ENCODE measurements around the gene RAX2.

The RAX2 gene

DNA sequence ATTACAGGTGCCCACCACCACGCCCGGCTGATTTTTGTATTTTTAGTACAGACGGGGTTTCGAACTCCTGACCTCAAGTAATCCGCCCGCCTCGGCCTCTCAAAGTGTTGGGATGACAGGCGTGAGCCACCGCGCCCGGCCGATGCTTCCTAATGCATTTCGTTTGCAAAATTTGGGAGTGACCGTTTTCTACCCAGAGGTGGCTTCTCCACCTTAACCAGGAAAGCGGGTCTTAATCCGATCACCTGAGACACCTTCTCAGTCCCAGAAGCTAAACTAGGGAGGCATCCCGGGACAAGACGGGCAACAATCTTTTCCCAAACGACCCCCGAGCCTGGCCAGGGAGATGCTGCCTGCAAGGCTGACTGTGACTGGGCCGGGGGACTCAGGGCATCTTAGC lies 29.0 kb upstream of the RAX2 start:
- no peak for DNase-seq

- no peak for DNase-seq
Observed at GRCh38 chr19:3798137-3798536, 26.1 kb upstream of the RAX2 start.

DNA sequence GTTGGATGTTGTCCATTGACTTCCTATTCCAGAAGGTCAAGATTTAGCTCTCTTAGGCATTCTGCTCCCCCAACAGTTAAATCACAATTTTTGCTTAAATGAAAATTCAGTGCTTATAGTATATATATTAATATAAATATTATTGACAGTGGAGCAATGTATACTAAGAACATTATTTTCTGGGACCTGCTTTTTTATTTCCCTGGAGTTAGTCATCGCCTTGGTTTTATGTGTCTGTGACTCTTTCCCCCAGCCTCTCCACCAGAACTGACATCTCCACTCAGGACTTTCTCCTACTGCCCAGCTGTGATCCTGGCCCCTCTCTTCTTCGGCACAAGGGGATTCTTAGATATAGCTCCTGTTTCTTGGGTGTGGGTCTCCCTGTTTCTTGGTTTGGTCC lies 24.3 kb upstream of the RAX2 start:
- no peak for DNase-seq

DNA sequence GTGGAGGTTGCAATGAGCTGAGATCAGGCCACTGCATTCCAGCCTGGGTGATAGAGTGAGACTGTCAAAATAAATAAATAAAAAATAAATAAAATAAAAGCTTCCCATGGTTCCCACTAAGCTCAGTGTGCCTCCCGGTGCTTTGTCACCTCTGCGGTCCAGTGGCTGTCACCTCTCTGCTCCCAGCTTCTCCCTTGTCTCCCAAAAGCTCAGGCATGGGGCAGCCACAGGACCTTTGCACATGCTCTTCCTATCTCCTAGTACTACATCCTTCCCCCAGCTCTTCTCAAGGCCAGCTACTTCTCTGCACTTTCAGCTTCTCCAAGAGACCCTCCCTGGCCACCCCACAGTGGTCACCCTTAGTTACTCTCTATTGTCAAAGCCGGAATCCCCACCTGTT lies 21.8 kb upstream of the RAX2 start:
- no peak for DNase-seq

GRCh38 chr19:3792114-3792513 lies 20.1 kb upstream of the RAX2 start:
- no peak for DNase-seq

DNA sequence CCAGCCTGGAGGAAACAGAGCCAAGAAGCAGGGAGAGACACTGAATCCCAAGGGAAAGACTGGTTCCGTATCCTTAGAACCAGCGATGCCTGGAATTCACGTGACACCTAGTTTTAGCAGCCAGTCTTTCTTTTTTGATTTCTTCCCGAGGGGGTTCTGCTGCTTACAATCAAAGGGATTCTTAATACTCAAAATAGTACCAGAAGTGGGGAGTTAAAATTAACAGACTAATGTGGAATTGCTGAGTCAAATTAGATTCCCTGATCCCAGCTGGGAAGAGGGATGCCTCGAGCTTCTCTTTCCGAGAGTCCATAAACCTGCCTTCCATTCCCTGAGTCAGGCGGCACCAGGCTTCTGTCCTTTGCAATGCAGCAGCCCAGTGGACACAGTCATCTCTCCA lies 18.9 kb upstream of the RAX2 start:
- DNase-seq, result no peak

DNA sequence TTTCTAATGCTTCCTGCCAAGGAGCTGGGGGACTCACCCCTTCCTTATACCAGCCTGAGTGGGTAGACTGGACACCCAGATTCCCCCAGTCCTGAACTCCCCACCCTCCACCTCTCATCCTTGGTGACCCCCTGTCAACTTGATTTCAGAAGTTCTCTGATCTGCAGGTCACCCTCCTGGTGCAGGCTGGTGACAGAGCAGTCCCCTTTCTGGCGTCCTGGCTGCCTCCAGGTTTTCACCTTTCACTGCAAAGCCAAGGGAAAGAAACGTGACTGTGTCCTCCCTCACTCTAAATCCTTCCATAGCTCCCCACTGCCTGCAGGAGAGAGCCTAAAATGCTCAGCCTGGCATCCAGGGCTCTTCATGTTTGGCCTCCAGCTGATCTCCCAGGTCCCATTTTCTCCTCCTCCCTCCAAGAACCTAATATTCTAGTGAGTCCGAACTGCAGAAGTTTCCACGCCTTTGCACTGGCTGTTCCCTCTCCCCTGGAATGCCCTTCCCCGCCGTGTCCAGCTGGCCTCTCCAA lies 18.2 kb upstream of the RAX2 start:
- no peak for DNase-seq

- DNase-seq, result no peak
Observed at GRCh38 chr19:3788996-3789778, 17.2 kb upstream of the RAX2 start.

DNA sequence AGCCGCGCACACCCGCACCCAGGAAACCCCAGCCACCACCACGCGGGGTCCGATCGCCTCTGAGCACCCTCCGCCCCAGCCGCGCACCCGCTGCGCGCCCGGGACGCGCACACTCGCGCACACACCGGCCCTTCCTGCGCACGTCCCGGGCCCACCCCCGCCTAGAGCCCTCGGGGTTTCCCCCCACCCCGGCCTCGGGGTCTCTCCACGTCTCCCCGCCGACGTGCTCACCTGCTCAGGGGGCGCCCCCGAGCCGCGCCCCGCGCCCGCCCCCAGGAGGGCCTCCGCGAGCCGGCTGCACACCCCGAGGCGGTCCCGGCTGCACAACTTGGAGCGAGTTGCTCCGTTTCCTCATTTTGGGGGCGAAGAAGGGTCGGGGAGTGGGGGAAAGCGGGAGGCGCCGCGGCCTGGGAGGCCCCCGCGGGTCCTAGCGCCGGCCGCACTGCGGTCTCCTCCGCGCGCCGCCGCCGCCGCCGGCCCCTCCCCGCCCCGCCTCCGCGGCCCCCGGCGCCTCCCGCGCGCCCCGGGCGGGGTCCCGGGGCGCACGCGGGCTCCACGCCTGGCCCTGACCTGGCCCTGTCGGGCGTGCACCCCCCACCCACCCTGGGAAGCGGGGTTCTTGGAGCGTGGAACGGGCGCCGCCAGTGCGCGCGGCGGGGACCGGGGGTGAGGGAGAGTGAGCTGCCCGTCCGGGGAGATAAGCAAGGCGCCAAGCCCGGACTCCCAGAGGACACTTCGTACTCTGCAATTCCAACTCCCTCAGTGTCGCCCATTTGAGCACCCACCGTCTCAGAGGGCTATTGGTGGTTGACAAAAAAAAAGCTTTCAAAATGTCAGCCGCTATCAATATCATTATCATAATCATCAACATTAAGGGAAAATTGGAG lies 14.2 kb upstream of the RAX2 start, which contains the start of gene MATK:
TSS of gene MATK (minus strand) at position 444 of the 887 bp plus-strand sequence. CDS start 1,246 bp downstream, outside the sequence.
- no peak for DNase-seq

GRCh38 chr19:3785451-3785937 lies 13.5 kb upstream of the RAX2 start:
- DNase-seq, result no peak

DNA sequence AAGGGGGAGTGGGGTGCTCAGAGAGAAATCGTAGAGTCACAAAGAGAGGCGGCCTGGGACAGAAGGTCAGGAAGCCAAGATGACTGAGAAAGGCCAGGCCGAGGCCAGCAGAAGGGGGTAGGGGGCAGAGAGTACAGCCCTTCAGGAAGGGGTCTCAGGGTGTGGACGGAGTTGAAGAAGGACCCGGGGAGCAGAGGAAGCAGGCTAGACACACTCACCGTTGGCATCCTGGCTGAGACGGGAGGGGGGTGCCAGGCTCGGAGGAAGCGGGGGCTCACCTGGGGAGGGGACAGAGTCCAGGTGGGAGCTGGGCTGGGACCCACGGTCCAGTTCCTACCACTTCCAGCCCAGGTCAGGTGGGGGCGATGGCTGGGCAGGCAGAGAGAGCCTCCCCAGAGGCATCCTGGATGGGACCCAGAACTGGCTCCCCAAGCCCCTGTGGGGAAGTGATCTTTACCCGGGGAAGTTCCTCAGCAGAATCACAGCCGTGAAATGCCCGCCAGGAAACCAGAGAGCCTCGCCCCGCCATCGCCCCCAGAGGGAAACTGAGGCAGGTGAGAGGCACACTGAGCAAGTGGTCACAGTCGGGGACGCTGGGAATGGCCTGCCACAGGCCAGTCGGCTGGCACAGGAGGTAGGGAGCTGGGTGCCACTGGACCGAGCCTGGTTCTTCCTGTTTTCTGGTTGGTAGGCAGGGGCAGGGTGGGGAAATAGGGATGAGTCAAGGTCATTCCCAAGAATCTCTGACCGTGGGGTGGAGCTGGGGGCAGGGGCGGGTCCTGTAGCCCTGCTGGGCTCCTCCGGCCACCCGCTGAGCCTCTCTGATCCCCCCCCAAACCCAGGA lies 12.8 kb upstream of the RAX2 start:
- no peak for DNase-seq

GRCh38 chr19:3783660-3784584 lies 11.9 kb upstream of the RAX2 start:
- peak; percentile 28 for DNase-seq

DNA sequence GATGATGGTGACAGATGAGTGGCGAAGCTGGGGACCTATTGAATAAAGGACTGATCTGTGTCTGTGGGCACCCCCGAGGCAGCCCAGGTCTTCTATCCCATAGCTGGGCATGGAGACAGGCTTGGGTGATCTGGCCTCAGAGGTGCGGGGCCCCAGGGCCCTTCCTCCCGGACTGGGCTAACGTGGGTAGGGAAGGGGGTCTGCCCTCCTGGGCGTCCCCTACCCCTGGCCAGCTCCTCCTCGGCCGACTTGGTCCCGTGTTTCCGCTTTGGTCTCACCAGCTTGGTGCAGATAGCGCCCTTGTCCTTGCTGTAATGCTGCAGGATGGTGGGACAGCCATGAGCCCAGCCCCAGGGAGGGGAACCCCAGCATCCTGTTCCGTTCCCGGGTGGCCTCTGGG lies 10.9 kb upstream of the RAX2 start:
- DNase-seq, result no peak

- DNase-seq, result no peak
Observed at GRCh38 chr19:3782330-3782729, 10.3 kb upstream of the RAX2 start.

DNA sequence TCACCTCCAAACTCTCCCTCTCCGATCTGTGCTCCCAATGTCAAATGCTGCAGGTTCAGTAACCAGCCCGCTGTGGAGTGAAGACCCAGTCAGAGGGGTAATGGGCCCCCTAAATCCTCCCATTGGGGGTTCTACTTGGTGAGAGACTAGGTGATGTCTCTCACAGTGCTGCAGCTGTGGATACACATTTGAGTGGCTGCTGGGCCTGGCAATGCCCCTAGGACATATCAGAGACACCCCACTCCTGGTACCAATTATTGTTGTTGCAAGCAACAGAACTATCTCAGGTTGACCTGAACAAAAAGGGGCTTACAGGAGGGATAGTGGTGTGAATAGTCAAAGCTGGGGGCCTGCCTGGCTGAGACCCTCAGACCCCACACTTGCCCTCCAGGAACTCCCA lies 9.6 kb upstream of the RAX2 start:
- DNase-seq, result no peak

DNA sequence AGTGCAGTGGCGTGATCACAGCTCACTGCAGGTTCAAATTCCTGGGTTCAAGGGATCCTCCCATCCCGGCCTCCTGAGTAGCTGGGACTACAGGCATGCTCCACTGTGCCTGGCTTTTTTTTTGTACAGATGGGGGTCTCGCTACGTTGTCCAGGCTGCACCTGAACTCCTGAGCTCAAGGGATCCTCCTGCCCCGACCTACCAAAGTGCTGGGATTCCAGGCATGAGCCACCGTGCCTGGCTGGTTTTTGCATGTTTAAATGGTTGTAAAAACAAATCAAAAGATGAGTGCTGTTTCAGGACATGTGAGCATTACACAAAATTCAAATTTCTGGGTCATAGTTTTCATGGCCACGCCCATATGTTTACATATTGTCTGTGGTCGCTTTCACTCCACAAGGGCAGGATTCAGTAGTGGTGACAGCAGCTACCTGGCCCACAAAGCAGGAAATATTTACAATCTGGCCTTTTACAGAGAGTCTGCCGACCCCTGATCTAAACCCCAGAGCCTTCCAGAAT lies 8.8 kb upstream of the RAX2 start:
- DNase-seq, result no peak

DNA sequence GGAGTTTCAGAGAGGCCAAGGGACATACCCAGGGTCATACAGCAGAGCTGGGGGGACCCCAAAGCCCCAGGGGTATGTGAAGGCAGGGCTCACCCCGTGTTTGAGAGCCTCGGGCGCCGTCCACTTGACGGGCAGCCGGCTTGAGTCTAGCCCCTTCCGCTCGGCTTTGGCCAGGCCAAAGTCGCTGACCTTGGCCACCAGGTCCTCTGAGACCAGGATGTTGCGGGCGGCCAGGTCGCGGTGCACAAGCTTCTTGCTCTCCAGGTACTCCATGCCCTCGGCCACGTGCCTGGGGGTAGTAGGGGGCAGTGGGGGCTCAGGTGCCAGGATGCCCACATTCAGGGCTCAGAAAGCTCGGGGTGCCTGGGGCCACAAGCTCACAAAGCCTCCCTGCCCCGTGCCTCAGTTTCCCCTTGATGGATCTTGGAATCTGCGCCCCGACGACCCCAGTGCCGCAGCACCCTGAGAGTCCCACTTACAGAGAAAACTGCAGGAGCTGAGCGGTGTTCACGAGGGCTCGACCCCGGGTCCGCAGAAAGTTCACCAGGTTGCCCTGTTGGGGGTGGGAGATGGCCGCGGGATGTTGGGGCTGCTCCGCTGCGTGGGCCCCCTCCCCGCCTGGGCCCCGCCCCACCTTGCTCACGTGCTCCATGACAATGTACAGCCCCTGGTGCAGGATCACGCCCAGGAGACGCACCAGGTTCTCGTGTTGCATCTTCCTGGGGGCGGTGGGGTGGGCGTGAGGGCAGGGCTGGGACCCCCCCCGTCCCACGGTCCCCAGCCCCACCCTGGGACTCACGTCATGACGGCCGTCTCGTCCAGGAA lies 7.1 kb upstream of the RAX2 start:
- DNase-seq, result no peak

DNA sequence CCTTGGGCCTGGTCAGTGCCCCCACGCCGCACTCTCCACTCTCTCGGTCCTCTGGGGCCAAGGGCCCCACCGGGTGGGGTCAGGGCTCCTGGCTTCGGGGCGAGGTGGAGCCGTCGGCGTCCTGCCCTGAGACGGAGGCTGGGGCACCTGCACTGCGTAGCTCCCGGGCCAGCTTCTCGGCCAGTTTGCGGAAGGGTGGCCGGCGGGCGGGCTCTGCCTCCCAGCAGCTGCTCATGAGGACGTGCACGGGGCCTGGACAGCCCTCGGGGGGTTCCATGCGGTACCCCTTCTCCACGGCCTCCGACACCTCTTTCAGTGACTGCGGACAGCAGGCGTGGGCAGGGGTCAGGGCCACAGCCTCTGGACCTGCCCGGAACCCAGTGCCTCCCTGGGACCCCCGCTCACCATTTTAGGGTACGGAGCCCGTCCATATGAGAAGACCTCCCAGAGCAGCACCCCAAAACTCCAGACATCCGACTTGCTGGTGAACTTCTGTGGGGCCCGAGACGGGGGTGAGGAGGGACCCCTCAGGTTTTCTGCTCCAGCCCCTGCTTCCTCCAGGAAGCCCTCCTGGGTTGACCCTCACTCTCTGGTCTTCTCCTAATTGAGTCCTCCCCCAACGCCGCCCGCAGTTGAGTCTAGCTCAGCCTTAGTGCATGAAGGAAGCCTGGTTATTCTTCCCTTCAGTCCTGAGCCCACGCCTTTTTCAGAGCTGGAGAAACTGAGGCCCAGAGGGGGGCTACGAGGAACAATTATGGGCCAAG lies 6.3 kb upstream of the RAX2 start:
- DNase-seq, result no peak

GRCh38 chr19:3776479-3777040 lies 4.5 kb upstream of the RAX2 start:
- no peak for DNase-seq

Data from activated CD4-positive, alpha-beta T cell treated with anti-CD3 and anti-CD28 coated beads, Interleukin-2, amount 50 U/mL, for 1 hour (primary cell).